Femur (tissue), 1 donor: Measurements from ENCODE around the gene SGCD.

ENCODE experiments used
- DNase-seq: peaks from one replicate; pipeline ENCODE4 v3.0.0-alpha.2; 2017

Gene SGCD

DNA sequence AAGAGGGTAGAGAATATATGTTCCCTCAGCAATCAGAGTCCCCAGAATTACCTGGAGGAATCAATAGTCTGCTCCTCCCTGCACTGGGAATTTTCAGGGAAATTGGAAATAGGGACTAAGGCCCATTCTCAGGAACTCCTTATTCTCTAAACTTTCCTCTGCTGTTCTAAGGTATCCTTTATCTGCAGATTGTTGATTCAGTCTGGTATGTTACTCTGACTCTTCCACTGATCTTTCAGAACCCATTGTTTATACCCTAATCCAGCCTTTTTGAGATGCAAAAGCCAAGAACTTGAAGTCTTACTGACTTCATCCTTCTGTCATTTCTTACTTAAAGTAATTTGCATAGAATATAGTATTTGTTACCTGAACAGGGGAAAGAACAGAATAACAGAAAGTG lies 379.7 kb downstream of the SGCD start:
- DNase-seq = no peak

DNA sequence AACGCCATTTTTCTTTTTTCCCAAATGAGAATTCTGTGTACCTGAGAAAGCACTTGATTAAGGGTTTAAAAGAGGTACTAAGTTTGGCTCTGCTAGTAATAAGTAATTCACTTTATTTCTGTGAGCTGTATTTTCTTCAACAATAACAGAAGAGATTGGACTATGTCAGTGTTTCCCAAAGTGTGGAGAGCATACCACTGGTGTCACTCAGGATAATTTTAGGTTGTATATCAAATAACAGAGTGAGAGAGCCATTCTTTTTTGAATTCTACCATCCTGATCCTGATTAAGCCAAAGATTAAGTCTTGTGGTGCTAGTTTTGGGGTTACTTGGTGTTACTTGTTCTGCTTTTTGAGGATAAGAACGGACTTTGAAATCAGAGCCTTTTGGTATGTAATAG lies 380.8 kb downstream of the SGCD start:
- no peak for DNase-seq

DNA sequence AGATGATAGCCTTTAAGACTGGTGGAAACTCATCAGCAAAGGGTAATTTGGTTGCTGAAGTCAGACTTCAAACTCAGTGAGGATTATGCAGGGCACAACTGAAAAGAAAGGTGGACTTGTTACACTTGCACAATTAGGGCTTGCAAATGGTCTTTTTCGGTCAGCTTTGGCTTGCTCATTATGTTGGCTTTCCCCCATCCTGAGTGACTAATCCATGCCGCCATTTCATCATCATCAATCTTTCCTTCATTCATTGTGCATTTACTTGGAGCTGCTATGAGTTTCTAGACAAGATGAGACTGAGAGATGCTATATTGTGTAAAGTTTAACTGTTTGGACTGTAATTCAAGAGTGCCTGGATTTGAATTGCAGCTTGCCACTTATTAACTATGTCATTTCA lies 388.3 kb downstream of the SGCD start:
- no peak for DNase-seq

DNA sequence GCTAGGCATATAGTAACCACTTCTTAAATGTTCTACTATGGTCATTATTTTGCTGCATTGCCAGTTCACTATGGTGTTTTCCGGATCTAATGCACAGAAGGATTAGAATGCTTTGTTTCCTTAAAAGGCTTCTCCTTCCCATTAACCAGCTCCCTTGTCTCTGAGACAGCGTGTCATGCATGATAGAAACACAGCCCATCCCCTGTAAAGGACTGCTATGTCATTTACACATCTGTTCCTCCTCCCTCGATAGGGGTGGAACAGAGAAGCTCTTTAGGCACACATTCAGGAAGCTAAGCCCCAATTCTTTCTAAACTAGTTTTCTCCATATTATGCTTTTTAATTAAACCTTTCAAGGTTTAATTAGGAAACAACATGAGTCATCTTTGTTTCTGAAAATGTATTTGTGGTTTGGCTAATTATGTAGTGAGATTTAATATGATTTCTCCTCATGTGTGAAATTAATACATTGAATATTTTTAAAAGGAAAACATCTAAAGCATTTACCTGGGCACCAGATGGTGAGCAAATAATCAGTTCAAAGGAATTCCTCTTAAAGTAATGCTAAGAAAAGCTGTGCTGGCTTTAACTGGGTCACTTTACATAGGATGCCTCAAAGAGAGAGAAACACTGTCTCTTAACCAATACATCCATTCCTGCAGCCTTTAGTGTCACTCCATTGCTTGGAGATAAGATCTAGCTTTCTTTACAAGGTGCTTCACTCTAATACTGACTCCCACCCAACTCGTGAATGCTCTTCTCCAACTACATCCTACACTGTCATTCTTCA lies 389.8 kb downstream of the SGCD start:
- DNase-seq = no peak

DNA sequence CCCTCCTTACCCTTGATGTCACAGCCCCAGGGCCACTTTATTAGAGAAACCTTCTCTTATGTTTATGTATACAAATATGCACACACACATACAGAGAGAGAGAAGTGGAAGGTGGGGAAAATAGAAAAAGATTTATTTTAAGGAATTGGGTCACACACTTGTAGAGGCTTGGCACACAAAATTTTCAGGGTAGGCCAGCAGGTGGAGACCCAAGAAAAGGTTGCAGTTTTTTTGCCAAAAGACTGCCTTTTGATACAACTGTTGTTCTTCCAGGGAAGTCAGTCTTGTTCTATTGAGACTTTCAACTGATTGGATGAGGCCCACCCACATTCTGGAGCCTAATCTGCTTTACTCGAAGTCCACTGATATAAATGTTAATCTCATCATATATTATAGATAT lies 392.0 kb downstream of the SGCD start:
- no peak for DNase-seq

DNA sequence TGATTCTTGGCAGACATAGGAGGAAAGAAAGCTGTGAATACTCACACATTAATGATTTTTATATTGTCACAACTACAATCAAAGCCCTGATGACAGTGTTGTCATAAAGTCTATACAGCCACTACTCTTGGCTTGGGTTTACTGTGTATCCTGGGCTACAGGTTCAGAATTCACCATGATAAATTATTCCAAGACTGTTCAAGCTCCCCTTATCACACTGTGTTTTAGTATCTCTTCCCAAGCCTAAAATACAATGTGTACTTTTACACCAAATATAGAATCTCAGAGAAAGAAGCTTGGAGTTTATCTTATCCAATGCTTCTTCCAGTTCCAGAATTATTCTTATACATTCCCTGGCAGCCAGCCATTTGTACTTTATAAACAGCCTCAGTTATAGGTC lies 395.4 kb downstream of the SGCD start:
- DNase-seq = no peak

DNA sequence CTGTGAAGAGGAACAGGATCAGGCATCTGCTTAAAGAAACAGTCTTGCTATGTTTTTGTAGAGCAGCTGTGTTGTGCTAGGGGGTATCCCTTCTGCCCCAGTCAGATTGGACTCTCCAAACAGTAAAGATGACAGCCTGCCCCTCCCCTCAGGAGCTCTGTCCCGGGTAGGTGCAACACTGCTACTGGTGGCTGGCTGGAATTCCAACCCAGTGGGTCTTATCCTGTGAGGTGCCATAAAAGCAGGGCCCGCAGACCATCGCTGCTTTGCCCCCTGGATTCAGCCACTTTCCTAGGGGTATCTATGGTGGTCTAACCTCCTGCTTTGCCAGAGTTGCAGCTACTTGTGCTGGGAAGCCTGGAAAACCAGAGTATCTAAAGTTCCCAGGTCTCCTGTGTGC lies 408.5 kb downstream of the SGCD start:
- DNase-seq = no peak

DNA sequence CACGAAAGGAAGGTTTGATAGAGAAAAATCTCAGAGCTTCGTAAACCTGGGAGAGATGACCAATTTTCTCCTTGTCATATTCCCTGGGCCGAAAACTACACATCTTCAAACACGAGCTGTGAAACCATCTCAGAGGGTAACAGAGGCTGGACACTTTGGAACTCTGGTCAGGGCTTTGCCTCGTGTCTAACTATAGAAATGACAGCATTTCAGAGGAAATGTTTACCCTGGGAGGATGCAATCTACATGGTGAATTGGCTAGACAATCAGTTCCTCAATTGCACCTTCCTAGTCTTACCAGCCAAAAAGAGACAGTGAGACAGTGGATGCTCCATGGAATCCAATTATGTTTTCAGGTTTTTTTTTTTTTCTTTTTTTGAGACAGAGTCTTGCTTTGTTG lies 414.6 kb downstream of the SGCD start:
- no peak for DNase-seq

DNA sequence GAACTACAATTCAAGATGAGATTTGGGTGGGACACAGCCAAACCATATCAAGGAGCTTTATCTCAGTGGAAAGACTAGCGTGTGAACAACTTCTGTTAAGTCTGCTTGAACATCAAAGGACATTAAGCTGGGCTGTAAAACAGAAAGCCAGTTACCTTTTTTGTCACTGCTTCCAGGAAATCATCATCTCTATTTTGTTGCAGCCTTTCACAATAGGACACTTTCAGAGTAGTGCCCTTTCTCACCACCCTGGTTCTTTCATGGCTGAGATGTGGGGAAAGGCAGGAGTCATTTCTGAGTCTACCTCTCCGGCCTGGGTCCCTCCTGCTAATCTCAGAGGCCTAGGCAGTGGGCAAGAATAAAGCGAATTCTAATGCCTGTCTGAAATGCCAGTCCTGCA lies 426.9 kb downstream of the SGCD start:
- DNase-seq = no peak

DNA sequence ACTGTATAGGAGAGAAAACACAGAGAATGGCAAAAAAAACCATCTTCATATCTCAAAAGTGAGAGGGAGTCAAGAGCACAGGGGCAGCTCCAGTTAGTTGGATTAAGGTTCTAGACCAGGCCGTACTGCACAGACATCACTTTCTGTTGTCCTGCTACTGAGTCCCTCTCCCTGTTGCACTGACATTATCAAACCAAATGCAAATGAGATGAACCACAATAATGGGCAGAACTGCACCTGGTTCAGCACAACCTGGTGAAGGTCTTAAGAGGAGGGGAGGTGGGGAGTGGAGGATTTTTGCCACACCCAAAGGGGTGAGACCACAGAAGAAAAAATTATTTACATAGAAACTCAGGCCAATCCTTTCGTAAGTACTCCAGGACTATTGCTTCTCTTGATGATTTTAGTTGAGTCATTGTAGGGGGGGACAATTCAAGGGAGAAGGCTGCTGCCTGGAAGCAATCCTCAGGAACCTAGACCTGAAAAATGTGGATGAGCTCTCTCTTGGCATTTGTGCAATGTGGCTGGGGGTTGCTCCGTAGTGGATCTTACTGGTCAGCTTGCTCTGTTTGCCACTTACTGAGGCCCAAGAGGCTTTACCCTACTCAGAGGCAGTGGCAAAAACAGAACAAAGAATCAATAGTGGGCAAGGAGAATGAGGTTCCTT lies 428.6 kb downstream of the SGCD start:
- no peak for DNase-seq

DNA sequence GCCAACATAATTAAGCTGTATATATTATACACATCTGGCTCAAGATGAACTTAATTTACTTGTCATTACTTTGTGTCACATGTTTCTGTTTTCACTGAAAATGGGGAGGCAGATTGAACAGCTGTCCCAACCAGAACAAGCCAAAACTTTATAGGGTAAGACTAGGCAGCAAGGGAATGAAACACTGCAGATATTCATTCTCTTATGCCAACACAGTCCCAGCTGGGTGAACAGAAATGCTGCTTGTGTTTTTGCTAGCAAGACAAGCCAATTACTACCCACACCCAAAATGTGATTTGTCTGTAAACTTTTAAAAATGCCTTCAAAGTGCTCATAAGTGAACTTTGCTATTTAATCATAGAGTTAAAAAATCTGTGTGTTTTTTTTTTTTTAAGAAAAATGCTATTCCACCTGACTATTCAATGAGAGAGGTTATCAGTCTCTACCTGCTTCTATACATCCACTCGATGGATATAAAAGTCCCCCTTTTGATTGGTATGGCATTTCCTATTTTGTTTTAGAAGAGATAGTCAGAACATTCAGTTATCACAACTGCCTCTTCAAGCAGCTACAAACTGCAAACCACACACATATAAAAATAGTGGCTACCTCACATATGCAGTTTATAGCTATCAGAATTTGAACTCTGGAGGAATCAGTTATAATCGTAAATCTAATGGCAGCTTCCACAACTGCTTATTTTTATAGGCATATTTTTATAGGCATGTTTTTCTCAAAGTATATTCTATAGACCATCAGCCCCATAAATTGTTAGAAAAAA lies 431.2 kb downstream of the SGCD start:
- no peak for DNase-seq

DNA sequence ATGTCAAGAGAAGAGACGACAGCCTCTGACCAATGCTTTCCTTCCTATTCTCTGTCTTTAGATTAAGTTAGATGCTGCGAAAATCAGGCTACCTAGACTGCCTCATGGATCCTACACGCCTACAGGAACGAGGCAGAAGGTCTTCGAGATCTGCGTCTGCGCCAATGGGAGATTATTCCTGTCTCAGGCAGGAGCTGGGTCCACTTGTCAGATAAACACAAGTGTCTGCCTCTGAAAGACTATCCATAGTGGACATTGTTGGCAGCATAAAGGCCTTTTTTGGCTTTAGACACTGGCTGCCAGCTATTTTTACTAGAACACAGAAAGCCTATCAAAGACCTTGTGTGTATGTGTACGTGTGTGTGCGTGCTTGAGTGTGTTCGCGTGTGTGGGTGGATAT lies 432.2 kb downstream of the SGCD start:
- no peak for DNase-seq

DNA sequence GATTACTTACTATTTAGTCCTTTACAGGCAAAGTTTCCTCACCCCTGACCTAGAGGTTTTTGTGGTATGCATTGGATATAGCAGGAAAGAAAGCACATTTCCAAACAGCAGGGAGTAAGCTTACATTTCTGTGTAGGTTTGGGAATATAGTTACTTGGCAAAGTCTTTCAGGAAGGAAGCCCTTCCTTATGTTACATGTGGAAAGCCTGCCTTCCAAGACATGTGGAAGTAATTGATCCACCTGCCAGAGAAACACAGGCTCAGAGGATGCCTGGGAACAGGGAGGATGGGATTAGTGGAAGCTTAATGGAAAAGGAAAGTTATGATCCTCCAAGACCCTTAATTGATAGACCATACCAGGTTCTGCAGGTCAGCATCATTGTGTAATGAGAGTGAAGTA lies 435.8 kb downstream of the SGCD start:
- DNase-seq = peak; percentile 69

DNA sequence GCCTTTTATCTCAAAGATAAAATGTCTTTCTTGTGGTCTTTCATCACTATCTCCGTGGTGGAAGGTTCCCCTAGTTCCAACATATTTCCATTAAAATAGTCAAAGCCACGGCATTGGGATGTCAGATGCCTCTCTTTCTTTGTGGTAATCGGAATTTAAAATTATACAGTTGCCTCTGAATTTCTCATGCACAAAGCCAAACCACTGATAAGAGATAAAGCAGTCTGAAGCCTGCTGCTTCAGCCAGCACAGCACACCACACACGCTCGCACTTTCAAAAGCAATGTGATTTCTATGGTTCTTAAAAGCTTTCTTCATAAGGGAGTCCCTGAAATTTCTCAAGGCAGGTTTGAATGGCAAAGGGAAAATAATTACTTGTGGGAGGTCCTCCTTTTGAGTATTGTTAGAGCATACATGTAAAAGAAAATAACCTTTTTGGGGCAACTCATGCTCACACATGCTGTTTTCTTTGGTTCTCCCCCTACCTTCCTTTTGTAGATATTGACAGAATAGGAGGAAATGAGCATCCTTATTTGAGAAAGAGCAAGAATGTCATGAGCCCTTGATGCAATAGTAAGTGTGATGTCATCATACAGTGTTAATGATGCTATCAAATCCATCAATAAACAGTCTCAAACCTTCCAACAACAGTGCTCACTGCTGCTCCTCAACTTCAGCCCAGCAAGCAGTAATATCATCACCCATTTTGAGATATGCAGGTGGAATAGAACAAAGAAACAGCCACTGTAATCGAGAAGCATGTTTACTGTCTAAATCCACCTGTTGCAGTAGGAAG lies 437.4 kb downstream of the SGCD start:
- DNase-seq = no peak

DNA sequence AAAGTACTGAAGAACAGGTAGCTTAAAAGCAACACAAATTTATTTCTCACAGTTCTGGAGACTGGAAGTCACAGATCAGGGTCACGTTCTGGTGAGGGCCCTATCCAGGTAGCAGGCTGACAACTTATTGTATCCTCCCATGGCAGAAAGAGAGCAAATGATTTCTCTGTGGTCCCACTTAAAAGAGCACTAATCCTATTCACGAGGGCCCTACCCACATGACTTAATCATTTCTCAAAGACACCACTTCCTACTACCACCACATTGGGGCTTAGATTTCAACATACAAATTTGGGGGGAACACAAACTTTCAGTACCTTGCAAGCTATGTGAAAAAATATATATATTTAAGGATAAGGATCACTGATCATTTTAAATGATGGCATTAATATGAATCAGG lies 447.3 kb downstream of the SGCD start:
- DNase-seq = no peak

DNA sequence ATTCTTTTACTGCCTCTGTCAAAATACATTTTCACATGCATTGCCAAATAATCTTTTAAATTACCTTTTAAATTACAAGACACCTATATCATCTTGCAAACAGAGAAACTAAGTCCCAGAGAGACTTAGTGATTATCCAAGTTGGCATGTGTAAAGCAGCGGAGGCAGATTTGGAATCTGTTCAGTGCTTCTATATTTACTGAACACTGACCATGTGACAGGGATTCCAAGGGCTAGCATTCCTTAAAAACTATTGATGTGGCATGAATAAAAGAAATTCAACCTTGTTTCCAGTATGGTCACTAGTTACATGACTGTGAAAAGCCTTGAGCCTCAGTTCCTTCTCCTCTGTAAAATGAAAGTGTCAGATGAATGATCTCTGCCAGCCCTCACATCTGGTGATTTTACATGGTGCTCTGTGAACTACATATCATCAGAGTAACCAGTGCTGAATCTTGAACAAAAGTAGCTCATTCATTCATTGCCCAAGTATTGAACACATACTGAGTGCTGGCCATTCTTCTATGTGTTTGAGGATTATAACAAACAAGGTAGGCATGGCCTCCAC lies 451.3 kb downstream of the SGCD start:
- no peak for DNase-seq

DNA sequence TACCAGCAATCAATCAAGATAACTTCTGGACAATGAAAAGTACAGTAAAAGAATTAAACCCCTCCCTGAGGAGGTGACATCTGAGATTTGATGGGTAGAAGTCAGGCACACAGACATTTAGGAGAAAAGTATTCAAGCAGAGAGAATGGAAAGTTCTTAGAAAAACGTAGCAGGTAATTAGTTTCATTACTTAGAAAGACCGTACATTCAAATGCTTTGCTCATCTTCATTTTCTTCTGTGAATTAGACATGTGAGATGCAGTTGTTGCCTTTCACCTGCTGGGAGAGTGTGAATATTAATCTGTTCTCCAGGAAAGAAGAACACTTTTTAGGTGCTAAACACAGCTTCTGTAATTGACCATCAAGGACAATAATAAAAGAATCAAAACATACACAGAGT lies 451.8 kb downstream of the SGCD start:
- no peak for DNase-seq

DNA sequence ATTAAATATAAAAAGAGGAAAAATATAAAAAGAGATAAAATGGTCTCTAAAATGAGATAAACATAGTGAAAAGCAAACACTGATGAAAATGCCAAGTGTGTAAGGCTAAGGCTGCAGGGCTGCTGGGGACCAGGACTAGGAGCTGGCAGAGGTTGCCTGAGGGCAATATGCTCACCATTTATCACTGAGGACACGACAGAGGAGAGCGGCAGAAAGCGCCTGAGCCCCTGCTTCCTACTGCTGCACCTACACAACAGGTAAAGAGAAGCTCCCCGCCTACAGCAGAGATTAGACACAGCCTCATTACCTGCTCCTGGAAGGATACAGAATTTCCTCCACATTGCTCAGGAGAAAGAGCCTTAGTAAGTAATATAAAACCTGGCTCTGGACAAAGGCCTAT lies 452.5 kb downstream of the SGCD start:
- DNase-seq = no peak

DNA sequence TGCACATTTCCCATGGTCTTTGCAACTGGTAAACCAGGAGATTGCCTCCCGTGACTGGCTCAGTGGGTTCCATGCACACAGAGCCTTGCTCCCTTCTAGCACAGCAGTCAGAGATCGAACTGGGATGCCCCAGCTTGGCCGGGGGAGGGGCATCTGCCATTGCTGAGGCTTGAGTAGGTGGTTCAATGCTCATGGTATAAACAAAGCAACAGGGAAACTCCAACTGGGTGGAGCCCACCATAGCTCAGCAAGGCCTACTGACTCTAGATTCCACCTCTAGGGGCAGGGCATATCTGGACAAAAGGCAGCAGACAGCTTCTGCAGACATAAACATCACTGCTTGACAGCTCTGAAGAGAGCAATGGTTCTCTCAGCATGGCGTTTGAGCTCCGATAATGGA lies 456.1 kb downstream of the SGCD start:
- no peak for DNase-seq

DNA sequence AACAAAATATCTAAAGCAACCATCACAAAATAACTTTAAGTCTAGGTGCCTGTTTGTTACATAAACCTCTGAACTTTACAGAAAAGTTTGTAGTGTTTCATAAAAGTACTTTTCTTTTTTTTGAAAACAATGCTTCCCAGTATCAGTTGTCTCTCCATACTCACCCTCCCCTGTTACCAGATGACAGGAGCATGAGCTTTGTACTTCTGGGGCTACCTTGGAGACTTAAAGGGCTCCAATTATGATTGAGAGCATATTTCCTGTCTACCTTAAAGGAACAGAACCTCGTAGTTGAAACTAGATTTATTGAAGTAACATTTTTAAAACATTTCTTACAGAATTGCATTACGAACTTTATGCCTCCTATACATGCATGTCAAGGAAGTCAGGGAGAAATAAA lies 467.7 kb downstream of the SGCD start:
- DNase-seq = no peak

DNA sequence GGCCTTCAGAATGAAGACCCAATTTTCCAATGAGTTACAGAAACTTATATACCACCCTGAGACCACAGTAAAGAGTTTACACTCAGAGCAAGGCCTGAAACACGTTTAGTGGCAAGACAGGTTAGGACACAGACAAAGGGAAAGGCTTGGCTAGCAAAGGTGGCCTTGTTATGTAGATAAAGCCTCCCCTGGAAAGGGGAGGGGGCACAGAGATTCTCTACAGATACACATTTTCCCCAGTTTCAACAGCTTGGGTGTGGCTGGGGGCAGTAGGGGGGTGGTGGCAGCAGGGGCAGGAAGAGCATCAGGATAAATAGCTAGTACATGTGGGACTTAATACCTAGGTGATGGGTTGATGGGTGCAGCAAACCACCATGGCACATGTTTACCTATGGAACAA lies 471.2 kb downstream of the SGCD start:
- no peak for DNase-seq

DNA sequence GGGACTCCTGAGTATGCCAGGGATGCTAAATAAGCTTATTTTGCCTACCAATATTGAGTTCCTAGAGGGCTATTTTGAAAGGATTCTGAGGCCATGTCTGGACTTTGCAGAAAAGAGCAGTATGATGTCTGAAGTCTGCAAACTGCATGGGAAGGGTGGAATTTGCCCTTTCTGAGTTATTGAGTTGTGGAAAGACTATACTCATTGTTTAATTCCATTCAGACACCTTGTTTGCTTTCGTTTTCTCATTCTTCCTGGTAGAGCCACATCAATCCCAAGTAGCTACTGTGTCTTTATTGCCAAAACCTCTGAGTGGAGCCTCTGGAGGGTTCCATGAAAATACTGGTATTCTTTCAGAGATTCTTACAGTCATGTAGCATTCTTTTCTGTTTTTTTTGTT lies 472.2 kb downstream of the SGCD start:
- DNase-seq = no peak

DNA sequence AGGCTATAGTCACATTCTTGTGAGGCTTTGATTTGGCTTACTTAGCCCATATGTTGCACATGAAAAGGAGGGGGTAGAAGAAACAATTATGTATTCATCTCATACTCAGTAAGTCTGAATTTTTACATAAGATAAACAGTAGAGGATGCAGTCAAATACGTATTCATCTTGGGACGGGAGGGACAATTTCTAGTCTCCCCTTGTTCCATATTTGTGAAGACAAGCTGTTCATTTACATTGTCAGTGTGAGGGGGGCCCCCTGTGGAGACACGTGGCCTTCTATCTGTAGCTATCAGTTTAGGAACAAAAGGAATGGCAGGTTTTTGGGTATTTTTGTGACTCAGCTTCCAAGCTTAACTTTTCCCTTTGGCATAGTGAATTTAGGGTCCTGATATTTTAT lies 474.0 kb downstream of the SGCD start:
- no peak for DNase-seq
